Measurements from ENCODE around the gene CASP2. TPM values are rescaled to one million over a fixed set of nuclear protein-coding genes. Genes with fewer than 3 reads are reported as not detected.

Gene CASP2
- total RNA-seq, 1 experiment from 2014 or later, result 64.1 TPM

- peak within 1 kb of the TSS; percentile 86 for H3K4me2 ChIP-seq (ENCODE audit: low read length)
Observed at GRCh38 chr7:143284591-143285469, 3.3 kb upstream of the CASP2 start, which contains the start of gene TMEM139. Gene TMEM139 (plus strand): TSS chr7:143284958. CDS start chr7:143285958, 1,000 bp downstream.

More at GRCh38 chr7:143284591-143285469, 3.3 kb upstream of the CASP2 start, which contains the start of gene TMEM139:
- Histone ChIP-seq H3K9me3 (ENCODE audit: control insufficient read depth in 1 of 2, insufficient read depth in 1 of 2, low read depth in 1 of 2, low read length in 2 of 2) (no peaks in the 10 kb centered on the region; a peak in 1 of 4 replicates), H3K27ac (ENCODE audit: low read depth, low read length) (peak within 1 kb of the TSS; percentile 51), H3K27me3 (ENCODE audit: insufficient read depth, low read length) (no peaks in the 10 kb centered on the region), H3K4me1 (ENCODE audit: control insufficient read depth in 1 of 2, insufficient read depth in 2 of 2, low read length in 2 of 2) (peaks cover 26 to 62% of the 10 kb centered on the region in 2 experiments), H3K9ac (ENCODE audit: low read length) (peak within 1 kb of the TSS; percentile 46), H2AFZ (ENCODE audit: low read depth, low read length, poor library complexity, severe bottlenecking) (peak within 1 kb of the TSS; percentile 80), H3K4me3 (replicated peaks in 1 of 2; ENCODE audit: low read depth in 1 of 2, low read length in 2 of 2) (peak within 1 kb of the TSS; percentile 40 to 53), H4K20me1 (ENCODE audit: insufficient read depth) (no peaks in the 10 kb centered on the region), H3K36me3 (ENCODE audit: control insufficient read depth in 1 of 2, insufficient read depth in 2 of 2, low read length in 2 of 2) (peaks cover 0 to 4% of the 10 kb centered on the region in 2 experiments; a peak in 1 of 4 replicates), H3K9me2 (ENCODE audit: insufficient read depth) (no peaks in the 10 kb centered on the region), H3K79me2 (ENCODE audit: insufficient read depth, low read length) (peaks cover 16% of the 10 kb centered on the region)
- ChIA-PET CTCF (no interaction called here), RAD21 (ENCODE audit: low non-redundant PET in 1 of 2, low total read pairs in 2 of 2, uncharacterized antibody in 2 of 2, unreplicated experiment in 2 of 2) (no interaction called here), POLR2A (no interaction called here)
- TF ChIP-seq YY1 (IDR thresholded peaks at IDR 0.05; ENCODE audit: extremely low read depth, insufficient replicate concordance, low read depth, low read length), result no peak
- 0 out of 2 replicates have a peak, but pooled peaks have one; percentile 55 for TF ChIP-seq MAX (IDR thresholded peaks at IDR 0.05)
- no peak for TF ChIP-seq EZH2phosphoT487 (IDR thresholded peaks at IDR 0.05; ENCODE audit: borderline replicate concordance)
- no peak for TF ChIP-seq REST (IDR thresholded peaks at IDR 0.05; ENCODE audit: low read depth)
- no peak for TF ChIP-seq CEBPB (IDR thresholded peaks at IDR 0.05; ENCODE audit: low read depth)
- TF ChIP-seq POLR2AphosphoS5 (IDR thresholded peaks at IDR 0.05; ENCODE audit: low read depth, low read length), result peak; percentile 52; the same call in 1 of the 2 replicates
- TF ChIP-seq EGR1 (IDR thresholded peaks at IDR 0.05; ENCODE audit: low read depth), result no peak
- TF ChIP-seq ZNF274 (IDR thresholded peaks at IDR 0.05; ENCODE audit: low read depth, low read length), result no peak
- TF ChIP-seq SP1 (IDR thresholded peaks at IDR 0.05; ENCODE audit: low read depth), result no peak
- no peak for TF ChIP-seq ATF3 (IDR thresholded peaks at IDR 0.05)
- TF ChIP-seq ELF1 (IDR thresholded peaks at IDR 0.05; ENCODE audit: borderline replicate concordance, low read depth), result no peak
- TF ChIP-seq ZBTB33 (IDR thresholded peaks at IDR 0.05; ENCODE audit: extremely low read depth, insufficient replicate concordance, low read length), result no peak
- peak; percentile 45; the same call in 1 of the 2 replicates for TF ChIP-seq ZFX (IDR thresholded peaks at IDR 0.05)
- no peak for TF ChIP-seq JUND (IDR thresholded peaks at IDR 0.05)
- TF ChIP-seq SRF (IDR thresholded peaks at IDR 0.05; ENCODE audit: low read depth), result no peak
- no peak for TF ChIP-seq EZH2 (IDR thresholded peaks at IDR 0.05)
- TF ChIP-seq FOSL1 (IDR thresholded peaks at IDR 0.05; ENCODE audit: low read depth), result no peak
- ATAC-seq (peak; percentile 51), DNase-seq (ENCODE audit: low read depth, low spot score) (no peak)
- no TSS peak for BruUV-seq (replicated peaks)
- intact Hi-C loops (cut with micrococcal nuclease), result loop anchor here (2.0 kb wide), 1 partner anchor 20 kb away; no protein-coding TSS in a partner anchor

All from HCT116 (cell line).